Fibroblast of lung (primary cell): ENCODE measurements around the gene IL36RN.

Experiments used
- CTCF ChIP-seq, 2 donors: IDR thresholded peaks in 1 of 2; conservative IDR thresholded peaks in 1 of 2; 1 replicate in 1 of 2; 2 replicates in 1 of 2; pipeline ENCODE4 v1.5.1; 2011 to 2012; ENCODE audit warnings: low read length in 2 of 2, control low read depth in 1 of 2, inconsistent platforms in 1 of 2, low read depth in 1 of 2, mild to moderate bottlenecking in 1 of 2
- EZH2 ChIP-seq: IDR thresholded peaks from 2 replicates; pipeline ENCODE4 v1.5.1; 2012; ENCODE audit warnings: low read length, control low read depth, mild to moderate bottlenecking; ENCODE audit errors: missing control alignments

GRCh38 chr2:113068249-113068648 lies 9.3 kb downstream of the IL36RN start:
- TF ChIP-seq CTCF (conservative IDR thresholded peaks at IDR 0.05 in 1 of 2, IDR thresholded peaks at IDR 0.05 in 1 of 2; ENCODE audit: low read depth in 1 of 2, low read length in 2 of 2) (no peak), EZH2 (no peak)
